Measurements from ENCODE around the gene AIF1L.
"Not testable (repeated sequence)": the region's sequence is repeated elsewhere in the genome, so short reads cannot be mapped to it uniquely, and the experiment has no call there.

The AIF1L gene

GRCh38 chr9:131142160-131142559 lies 45.8 kb downstream of the AIF1L start:
- no peak overlapping the region for H3K27ac Mint-ChIP-seq
- H3K27me3 Mint-ChIP-seq: no peaks in the 10 kb centered on the region
- intact Hi-C loops (cut with micrococcal nuclease): no loop called here
- no peak overlapping the region for H3K4me3 Mint-ChIP-seq
- H3K9me3 Mint-ChIP-seq: no peaks in the 10 kb centered on the region
- peaks cover 97% of the 10 kb centered on the region for H3K36me3 Mint-ChIP-seq (ENCODE audit: low read depth)
- no peaks in the 10 kb centered on the region for H3K4me1 Mint-ChIP-seq (ENCODE audit: low read depth)

- Mint-ChIP-seq H3K4me1 (ENCODE audit: low read depth) (no peaks in the 10 kb centered on the region), H3K9me3 (no peaks in the 10 kb centered on the region), H3K27me3 (no peaks in the 10 kb centered on the region), H3K27ac (no peak overlapping the region), H3K36me3 (ENCODE audit: low read depth) (peaks cover 97% of the 10 kb centered on the region), H3K4me3 (no peak overlapping the region)
- intact Hi-C loops (cut with micrococcal nuclease): no loop called here
Observed at GRCh38 chr9:131144201-131144600, 47.9 kb downstream of the AIF1L start.

GRCh38 chr9:131145245-131145644 lies 48.9 kb downstream of the AIF1L start:
- no peak overlapping the region for H3K4me3 Mint-ChIP-seq
- H3K4me1 Mint-ChIP-seq (ENCODE audit: low read depth): no peaks in the 10 kb centered on the region
- H3K36me3 Mint-ChIP-seq (ENCODE audit: low read depth): peaks cover 97% of the 10 kb centered on the region
- H3K27ac Mint-ChIP-seq: no peak overlapping the region
- intact Hi-C loops (cut with micrococcal nuclease): no loop called here
- no peaks in the 10 kb centered on the region for H3K9me3 Mint-ChIP-seq
- no peaks in the 10 kb centered on the region for H3K27me3 Mint-ChIP-seq

GRCh38 chr9:131146186-131146585 lies 49.9 kb downstream of the AIF1L start:
- no peaks in the 10 kb centered on the region for H3K4me1 Mint-ChIP-seq (ENCODE audit: low read depth)
- no peaks in the 10 kb centered on the region for H3K27me3 Mint-ChIP-seq
- H3K9me3 Mint-ChIP-seq: no peaks in the 10 kb centered on the region
- H3K27ac Mint-ChIP-seq: no peak overlapping the region
- intact Hi-C loops (cut with micrococcal nuclease): no loop called here
- peaks cover 97% of the 10 kb centered on the region for H3K36me3 Mint-ChIP-seq (ENCODE audit: low read depth)
- no peak overlapping the region for H3K4me3 Mint-ChIP-seq

- no peaks in the 10 kb centered on the region for H3K9me3 Mint-ChIP-seq
- H3K4me1 Mint-ChIP-seq (ENCODE audit: low read depth): no peaks in the 10 kb centered on the region
- intact Hi-C loops (cut with micrococcal nuclease): no loop called here
- H3K4me3 Mint-ChIP-seq: no peak overlapping the region
- H3K27me3 Mint-ChIP-seq: no peaks in the 10 kb centered on the region
- peaks cover 99% of the 10 kb centered on the region for H3K36me3 Mint-ChIP-seq (ENCODE audit: low read depth)
- no peak overlapping the region for H3K27ac Mint-ChIP-seq
Observed at GRCh38 chr9:131148276-131148675, 51.9 kb downstream of the AIF1L start.

GRCh38 chr9:131148966-131149687 lies 52.8 kb downstream of the AIF1L start:
- intact Hi-C loops (cut with micrococcal nuclease): no loop called here
- no peak overlapping the region for H3K27ac Mint-ChIP-seq

GRCh38 chr9:131149688-131150053 lies 53.3 kb downstream of the AIF1L start:
- Mint-ChIP-seq H3K4me1 (ENCODE audit: low read depth) (no peaks in the 10 kb centered on the region), H3K4me3 (no peak overlapping the region), H3K9me3 (no peaks in the 10 kb centered on the region), H3K36me3 (ENCODE audit: low read depth) (peaks cover 99% of the 10 kb centered on the region), H3K27me3 (no peaks in the 10 kb centered on the region), H3K27ac (no peak overlapping the region)
- intact Hi-C loops (cut with micrococcal nuclease): no loop called here

More at GRCh38 chr9:131148966-131149687, 52.8 kb downstream of the AIF1L start:
- Mint-ChIP-seq H3K27me3 (no peaks in the 10 kb centered on the region), H3K36me3 (ENCODE audit: low read depth) (peaks cover 99% of the 10 kb centered on the region), H3K4me1 (ENCODE audit: low read depth) (no peaks in the 10 kb centered on the region), H3K9me3 (no peaks in the 10 kb centered on the region), H3K4me3 (no peak overlapping the region)

- H3K9me3 Mint-ChIP-seq: no peaks in the 10 kb centered on the region
- H3K27me3 Mint-ChIP-seq: no peaks in the 10 kb centered on the region
- intact Hi-C loops (cut with micrococcal nuclease): no loop called here
- H3K4me1 Mint-ChIP-seq (ENCODE audit: low read depth): no peaks in the 10 kb centered on the region
- H3K27ac Mint-ChIP-seq: no peak overlapping the region
- H3K36me3 Mint-ChIP-seq (ENCODE audit: low read depth): peaks cover 99% of the 10 kb centered on the region
- no peak overlapping the region for H3K4me3 Mint-ChIP-seq
Observed at GRCh38 chr9:131153595-131153994, 57.3 kb downstream of the AIF1L start.

GRCh38 chr9:131158673-131159072 lies 62.3 kb downstream of the AIF1L start:
- H3K27me3 Mint-ChIP-seq; H3K4me3 Mint-ChIP-seq; H3K27ac Mint-ChIP-seq; H3K9me3 Mint-ChIP-seq; H3K4me1 Mint-ChIP-seq (ENCODE audit: low read depth); intact Hi-C loops (cut with micrococcal nuclease): not testable (repeated sequence)
- H3K36me3 Mint-ChIP-seq (ENCODE audit: low read depth): peaks cover 90% of the 10 kb centered on the region

GRCh38 chr9:131160416-131161112 lies 64.2 kb downstream of the AIF1L start:
- intact Hi-C loops (cut with micrococcal nuclease): no loop called here
- Mint-ChIP-seq H3K4me1 (ENCODE audit: low read depth) (no peaks in the 10 kb centered on the region), H3K9me3 (no peaks in the 10 kb centered on the region), H3K27me3 (no peaks in the 10 kb centered on the region), H3K36me3 (ENCODE audit: low read depth) (peaks cover 82% of the 10 kb centered on the region), H3K4me3 (no peak overlapping the region), H3K27ac (no peak overlapping the region)

- Mint-ChIP-seq H3K27ac (no peak overlapping the region), H3K36me3 (ENCODE audit: low read depth) (peaks cover 79% of the 10 kb centered on the region), H3K9me3 (no peaks in the 10 kb centered on the region), H3K27me3 (no peaks in the 10 kb centered on the region), H3K4me1 (ENCODE audit: low read depth) (no peaks in the 10 kb centered on the region), H3K4me3 (no peak overlapping the region)
- intact Hi-C loops (cut with micrococcal nuclease): no loop called here
Observed at GRCh38 chr9:131161585-131161984, 65.3 kb downstream of the AIF1L start.

- Mint-ChIP-seq H3K9me3 (no peaks in the 10 kb centered on the region), H3K4me3 (no peak overlapping the region), H3K27ac (no peak overlapping the region), H3K4me1 (ENCODE audit: low read depth) (no peaks in the 10 kb centered on the region), H3K36me3 (ENCODE audit: low read depth) (peaks cover 79% of the 10 kb centered on the region), H3K27me3 (no peaks in the 10 kb centered on the region)
- intact Hi-C loops (cut with micrococcal nuclease): no loop called here
Observed at GRCh38 chr9:131162886-131163285, 66.6 kb downstream of the AIF1L start.

- Mint-ChIP-seq H3K27me3 (no peaks in the 10 kb centered on the region), H3K27ac (no peak overlapping the region), H3K9me3 (no peaks in the 10 kb centered on the region), H3K36me3 (ENCODE audit: low read depth) (peaks cover 80% of the 10 kb centered on the region), H3K4me3 (no peak overlapping the region), H3K4me1 (ENCODE audit: low read depth) (no peaks in the 10 kb centered on the region)
- intact Hi-C loops (cut with micrococcal nuclease): no loop called here
Observed at GRCh38 chr9:131165523-131165922, 69.2 kb downstream of the AIF1L start.

- Mint-ChIP-seq H3K27ac (no peak overlapping the region), H3K36me3 (ENCODE audit: low read depth) (peaks cover 81% of the 10 kb centered on the region)
Observed at GRCh38 chr9:131167146-131167692, 70.9 kb downstream of the AIF1L start.

More at GRCh38 chr9:131167146-131167692, 70.9 kb downstream of the AIF1L start:
- H3K4me3 Mint-ChIP-seq: no peak overlapping the region
- intact Hi-C loops (cut with micrococcal nuclease): no loop called here
- no peaks in the 10 kb centered on the region for H3K9me3 Mint-ChIP-seq
- H3K27me3 Mint-ChIP-seq: no peaks in the 10 kb centered on the region
- H3K4me1 Mint-ChIP-seq (ENCODE audit: low read depth): no peaks in the 10 kb centered on the region
